GM18519 (cell line): ENCODE data around the gene STK4.

Source experiments
- ATAC-seq: cut with Tn5 transposase; IDR thresholded peaks from one replicate; pipeline ENCODE4 v1.9.1; 2021; ENCODE audit warnings: mild to moderate bottlenecking, moderate library complexity; ENCODE audit not compliant: unreplicated experiment, low FRiP score

STK4 gene

GRCh38 chr20:45073221-45073620 lies 106.9 kb downstream of the STK4 start:
- no peak for ATAC-seq

GRCh38 chr20:45077559-45077958 lies 111.2 kb downstream of the STK4 start:
- ATAC-seq = no peak

GRCh38 chr20:45080867-45081624 lies 114.7 kb downstream of the STK4 start:
- no peak for ATAC-seq

- ATAC-seq = no peak
Observed at GRCh38 chr20:45082468-45082867, 116.2 kb downstream of the STK4 start.

- ATAC-seq = no peak
Observed at GRCh38 chr20:45083127-45083526, 116.8 kb downstream of the STK4 start.

- no peak for ATAC-seq
Observed at GRCh38 chr20:45085289-45085688, 119.0 kb downstream of the STK4 start.

GRCh38 chr20:45085867-45086266 lies 119.6 kb downstream of the STK4 start:
- no peak for ATAC-seq

- no peak for ATAC-seq
Observed at GRCh38 chr20:45087097-45087790, 120.9 kb downstream of the STK4 start.

- ATAC-seq = no peak
Observed at GRCh38 chr20:45087814-45088213, 121.5 kb downstream of the STK4 start.

GRCh38 chr20:45088247-45088646 lies 121.9 kb downstream of the STK4 start:
- ATAC-seq = no peak

GRCh38 chr20:45090481-45090880 lies 124.2 kb downstream of the STK4 start:
- no peak for ATAC-seq

GRCh38 chr20:45091366-45091765 lies 125.1 kb downstream of the STK4 start:
- ATAC-seq = no peak

- ATAC-seq = no peak
Observed at GRCh38 chr20:45092898-45093297, 126.6 kb downstream of the STK4 start.

GRCh38 chr20:45094201-45094600 lies 127.9 kb downstream of the STK4 start:
- no peak for ATAC-seq

- ATAC-seq = no peak
Observed at GRCh38 chr20:45094864-45095574, 128.7 kb downstream of the STK4 start.

GRCh38 chr20:45095805-45096238 lies 129.5 kb downstream of the STK4 start:
- no peak for ATAC-seq

GRCh38 chr20:45096781-45097180 lies 130.5 kb downstream of the STK4 start:
- no peak for ATAC-seq

- no peak for ATAC-seq
Observed at GRCh38 chr20:45097485-45098102, 131.3 kb downstream of the STK4 start.

GRCh38 chr20:45098103-45098773 lies 131.9 kb downstream of the STK4 start:
- no peak for ATAC-seq

GRCh38 chr20:45100563-45101245 lies 134.4 kb downstream of the STK4 start, which contains the start of gene KCNS1:
KCNS1 (minus strand) TSS chr20:45101127; CDS start chr20:45099236, 1,891 bp downstream.
- ATAC-seq = no peak
